Osteocyte (in vitro differentiated cells): ENCODE data around the gene CAND2. TPM values are rescaled to one million over a fixed set of nuclear protein-coding genes. Genes with fewer than 3 reads are reported as not detected.

Experiments used
- DNase-seq: peaks from one replicate; pipeline ENCODE4 v3.0.0; 2021; ENCODE audit warnings: mixed read lengths; ENCODE audit not compliant: unreplicated experiment; ENCODE audit errors: extremely low spot score
- H3K27ac Mint-ChIP-seq: one replicate; pipeline ENCODE4 v1.8.0; 2021; ENCODE audit warnings: mild to moderate bottlenecking, mixed read lengths; ENCODE audit not compliant: unreplicated experiment
- H3K27me3 Mint-ChIP-seq: one replicate; pipeline ENCODE4 v1.8.0; 2021; ENCODE audit warnings: mixed read lengths; ENCODE audit not compliant: unreplicated experiment
- H3K36me3 Mint-ChIP-seq: one replicate; pipeline ENCODE4 v1.8.0; 2021; ENCODE audit warnings: mixed read lengths; ENCODE audit not compliant: unreplicated experiment
- H3K4me1 Mint-ChIP-seq: one replicate; pipeline ENCODE4 v1.8.0; 2021; ENCODE audit warnings: mixed read lengths; ENCODE audit not compliant: unreplicated experiment
- H3K4me3 Mint-ChIP-seq: one replicate; pipeline ENCODE4 v1.8.0; 2021; ENCODE audit warnings: mild to moderate bottlenecking, moderate library complexity, mixed read lengths; ENCODE audit not compliant: unreplicated experiment
- H3K9me3 Mint-ChIP-seq: one replicate; pipeline ENCODE4 v1.8.0; 2021; ENCODE audit warnings: mixed read lengths; ENCODE audit not compliant: unreplicated experiment
- CTCF ChIP-seq: fragments of 200-600 bp; sonication (generic); IDR thresholded peaks from 2 replicates; pipeline ENCODE4 v1.5.0; 2021; ENCODE audit warnings: antibody characterized with exemption, mild to moderate bottlenecking, moderate library complexity
- total RNA-seq: library from RNA; stranded (reverse); gene quantifications from 2 replicates; pipeline ENCODE4 v1.2.1, GENCODE V29; 2021

CAND2 gene
- total RNA-seq, 1 donor from 2014 or later = 10.4 TPM

GRCh38 chr3:12809001-12809400, 12.5 kb downstream of the CAND2 start:
- Mint-ChIP-seq H3K4me1 (peaks cover 14% of the 10 kb centered on the region), H3K27ac (peak overlapping the region; percentile 1), H3K9me3 (no peaks in the 10 kb centered on the region), H3K27me3 (no peaks in the 10 kb centered on the region), H3K36me3 (peaks cover 5% of the 10 kb centered on the region), H3K4me3 (peak overlapping the region; percentile 42)
- DNase-seq = no peak
- TF ChIP-seq CTCF = no peak

DNA sequence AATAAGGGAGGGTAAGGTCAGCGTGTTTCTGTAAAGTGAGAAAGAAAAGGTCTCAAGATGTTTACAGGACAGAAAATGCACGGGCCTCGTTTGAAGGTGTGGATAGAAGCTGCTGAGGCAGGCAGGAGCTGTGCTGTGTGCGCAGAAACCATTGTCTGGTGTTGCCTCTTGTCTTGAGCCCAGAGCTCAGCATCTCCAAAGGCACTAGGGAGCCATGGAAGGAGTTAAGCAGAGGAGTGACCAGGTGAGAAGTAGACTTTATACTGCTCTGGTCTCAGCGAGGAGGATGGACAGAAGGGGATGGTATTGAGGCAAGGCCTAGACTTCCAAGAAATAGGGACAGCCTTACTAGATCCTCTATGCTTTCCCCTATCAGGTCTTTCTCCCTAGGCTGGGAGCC, 13.0 kb downstream of the CAND2 start:
- peaks cover 5% of the 10 kb centered on the region for H3K36me3 Mint-ChIP-seq
- TF ChIP-seq CTCF = no peak
- no peaks in the 10 kb centered on the region for H3K27me3 Mint-ChIP-seq
- DNase-seq = no peak
- no peaks in the 10 kb centered on the region for H3K9me3 Mint-ChIP-seq
- H3K4me1 Mint-ChIP-seq = peaks cover 14% of the 10 kb centered on the region
- H3K4me3 Mint-ChIP-seq = peak overlapping the region; percentile 42
- no peak overlapping the region for H3K27ac Mint-ChIP-seq

- H3K4me3 Mint-ChIP-seq = peak overlapping the region; percentile 66
- no peaks in the 10 kb centered on the region for H3K9me3 Mint-ChIP-seq
- H3K36me3 Mint-ChIP-seq = peaks cover 8% of the 10 kb centered on the region
- DNase-seq = peak; percentile 98
- no peaks in the 10 kb centered on the region for H3K27me3 Mint-ChIP-seq
- H3K4me1 Mint-ChIP-seq = peaks cover 14% of the 10 kb centered on the region
- peak; percentile 88 for TF ChIP-seq CTCF
- H3K27ac Mint-ChIP-seq = peak overlapping the region; percentile 76
Measured at GRCh38 chr3:12810013-12810780, 13.7 kb downstream of the CAND2 start.

- TF ChIP-seq CTCF = no peak
- H3K27ac Mint-ChIP-seq = peak overlapping the region; percentile 76
Measured at GRCh38 chr3:12810961-12811360, 14.5 kb downstream of the CAND2 start.

DNA sequence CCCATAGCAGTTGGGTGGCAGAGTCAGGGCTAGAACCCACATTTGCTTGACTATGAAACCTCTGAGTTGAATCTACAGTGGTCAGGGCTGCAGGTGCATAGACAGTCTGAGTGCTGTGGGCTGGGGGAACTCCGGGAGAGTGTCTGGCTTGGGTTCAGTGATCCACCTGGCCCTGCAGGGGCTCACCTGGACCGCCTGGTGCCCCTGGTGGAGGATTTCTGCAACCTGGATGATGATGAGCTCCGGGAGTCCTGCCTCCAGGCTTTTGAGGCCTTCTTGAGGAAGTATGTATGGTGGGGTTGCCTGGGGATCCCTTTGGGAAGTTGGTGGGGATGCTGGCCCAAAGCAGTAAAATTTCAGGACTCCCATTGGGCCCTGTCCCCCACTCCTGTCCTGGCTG, 16.3 kb downstream of the CAND2 start:
- Mint-ChIP-seq H3K4me1 (peaks cover 14% of the 10 kb centered on the region), H3K4me3 (no peak overlapping the region), H3K36me3 (peaks cover 8% of the 10 kb centered on the region), H3K27me3 (no peaks in the 10 kb centered on the region), H3K9me3 (no peaks in the 10 kb centered on the region), H3K27ac (no peak overlapping the region)
- no peak for DNase-seq
- no peak for TF ChIP-seq CTCF

More at GRCh38 chr3:12810961-12811360, 14.5 kb downstream of the CAND2 start:
- Mint-ChIP-seq H3K36me3 (peaks cover 8% of the 10 kb centered on the region), H3K9me3 (no peaks in the 10 kb centered on the region), H3K4me1 (peaks cover 14% of the 10 kb centered on the region), H3K27me3 (no peaks in the 10 kb centered on the region), H3K4me3 (peak overlapping the region; percentile 66)
- no peak for DNase-seq
